Stimulated activated CD4-positive, alpha-beta T cell treated with anti-CD3 and anti-CD28 coated beads, Interleukin-15, amount 100 ng/mL, for 24 hours (primary cell): Measurements from ENCODE around the gene SAMM50.

Experiments used
- DNase-seq: peaks from one replicate; pipeline ENCODE4 v3.0.0-alpha.2; 2020

SAMM50 gene

GRCh38 chr22:44032126-44032730 lies 77.0 kb downstream of the SAMM50 start:
- no peak for DNase-seq

- DNase-seq, result no peak
Observed at GRCh38 chr22:44033287-44033686, 78.0 kb downstream of the SAMM50 start.

DNA sequence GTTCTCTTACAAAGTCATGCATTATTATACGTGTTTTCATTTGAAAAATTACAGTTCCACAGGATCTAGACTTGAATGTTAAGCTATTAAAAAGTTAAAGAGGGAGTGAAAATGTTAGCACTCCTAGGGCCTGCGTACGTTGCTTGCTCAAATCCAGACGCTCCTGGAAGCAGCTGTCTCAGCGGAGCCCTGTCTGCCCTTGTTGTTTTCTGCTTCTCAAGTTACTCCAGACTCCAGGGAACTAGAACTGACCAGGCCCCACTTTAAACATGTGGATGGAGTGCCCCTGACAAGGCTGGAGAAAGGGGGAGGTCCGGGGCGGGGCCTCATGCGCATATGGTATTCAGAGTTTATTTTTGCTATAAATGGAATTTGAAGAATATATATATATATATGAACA lies 78.5 kb downstream of the SAMM50 start:
- no peak for DNase-seq

GRCh38 chr22:44037519-44038375 lies 82.5 kb downstream of the SAMM50 start:
- DNase-seq, result no peak

DNA sequence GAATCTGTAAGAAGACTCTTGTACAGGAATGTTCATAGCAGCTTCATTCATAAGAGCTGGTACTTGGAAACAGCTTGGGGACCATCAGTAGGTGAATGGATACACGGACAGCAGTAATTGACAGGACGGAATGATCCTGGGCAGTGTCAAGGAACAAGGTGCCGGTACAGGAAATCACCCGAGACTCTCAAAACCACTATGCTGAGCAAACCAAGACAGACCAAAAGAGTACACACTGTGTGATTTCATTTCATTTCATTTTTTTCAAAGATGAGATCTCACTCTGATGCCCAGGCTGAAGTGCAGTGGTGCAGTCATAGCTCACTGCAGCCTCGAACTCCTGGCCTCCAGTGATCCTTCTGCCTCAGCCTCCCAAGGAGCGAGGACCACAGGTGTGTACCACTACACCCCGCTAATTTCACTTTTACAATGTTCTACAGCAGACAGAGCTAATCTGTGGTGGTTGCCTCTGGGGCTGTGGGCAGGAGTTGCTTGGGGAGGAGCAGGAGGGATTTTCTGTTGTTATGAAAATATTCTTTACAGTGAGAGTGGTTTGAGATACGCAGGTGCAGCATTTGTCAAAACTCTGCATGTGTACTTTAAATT lies 84.4 kb downstream of the SAMM50 start:
- DNase-seq, result no peak

- DNase-seq, result no peak
Observed at GRCh38 chr22:44042249-44043218, 87.3 kb downstream of the SAMM50 start.

DNA sequence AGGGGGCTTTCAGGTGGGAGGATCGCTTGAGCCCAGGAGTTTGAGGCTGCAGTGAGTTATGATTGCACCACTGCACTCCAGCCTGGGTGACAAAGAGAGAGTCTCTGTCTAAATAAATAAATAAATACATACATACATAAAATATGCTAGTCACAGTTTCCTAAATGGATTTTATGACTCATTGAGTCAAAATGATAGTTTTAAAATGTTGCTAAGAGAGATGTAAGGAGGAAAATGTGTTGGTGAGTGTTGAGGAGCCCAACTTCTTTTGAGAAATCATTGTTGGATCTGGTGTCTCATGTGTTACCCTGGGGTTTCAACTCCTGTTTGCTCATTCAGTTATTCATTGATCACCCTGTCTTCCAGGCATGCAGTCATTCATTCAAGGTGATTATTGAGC lies 89.9 kb downstream of the SAMM50 start:
- DNase-seq, result no peak
